Activated CD4-positive, alpha-beta memory T cell treated with anti-CD3 and anti-CD28 coated beads for 36 hours (primary cell): ENCODE data around the gene HOPX. TPM values are rescaled to one million over a fixed set of nuclear protein-coding genes. Genes with fewer than 3 reads are reported as not detected.

Experiments used
- CTCF ChIA-PET: fragments of 350-600 bp; sonication (Branson Sonifier 250); formaldehyde crosslinking; loops from one replicate; lab custom pipeline; 2021; ENCODE audit warnings: antibody characterized with exemption, inconsistent platforms; lab: Charles Lee
- POLR2A ChIA-PET: fragments of 350-600 bp; sonication (Branson Sonifier 250); formaldehyde crosslinking; loops from one replicate; lab custom pipeline; 2021; ENCODE audit warnings: antibody characterized with exemption; lab: Charles Lee
- DNase-seq: peaks from one replicate; pipeline ENCODE4 v3.0.0-alpha.2; 2020
- H3K27ac Mint-ChIP-seq: one replicate; pipeline ENCODE4 v1.8.0; 2021; ENCODE audit warnings: mixed read lengths
- H3K27me3 Mint-ChIP-seq: one replicate; pipeline ENCODE4 v1.8.0; 2021; ENCODE audit warnings: mixed read lengths
- H3K36me3 Mint-ChIP-seq: one replicate; pipeline ENCODE4 v1.8.0; 2021; ENCODE audit warnings: mixed read lengths
- H3K4me1 Mint-ChIP-seq: one replicate; pipeline ENCODE4 v1.8.0; 2021; ENCODE audit warnings: low read depth, mixed read lengths
- H3K4me3 Mint-ChIP-seq: one replicate; pipeline ENCODE4 v1.8.0; 2021; ENCODE audit warnings: mild to moderate bottlenecking, mixed read lengths
- H3K9me3 Mint-ChIP-seq: one replicate; pipeline ENCODE4 v1.8.0; 2021; ENCODE audit warnings: mixed read lengths
- intact Hi-C: fragments of 100-400 bp; cut with micrococcal nuclease; formaldehyde crosslinking; loops from one replicate; pipeline ENCODE4 v1.15.1; 2023
- total RNA-seq, 2 experiments: library from RNA; stranded (reverse); gene quantifications; one replicate each; pipeline ENCODE4 v1.2.3, GENCODE V29; 2021

The HOPX gene
- total RNA-seq, 2 experiments from 2014 or later = 124 to 126 TPM

DNA sequence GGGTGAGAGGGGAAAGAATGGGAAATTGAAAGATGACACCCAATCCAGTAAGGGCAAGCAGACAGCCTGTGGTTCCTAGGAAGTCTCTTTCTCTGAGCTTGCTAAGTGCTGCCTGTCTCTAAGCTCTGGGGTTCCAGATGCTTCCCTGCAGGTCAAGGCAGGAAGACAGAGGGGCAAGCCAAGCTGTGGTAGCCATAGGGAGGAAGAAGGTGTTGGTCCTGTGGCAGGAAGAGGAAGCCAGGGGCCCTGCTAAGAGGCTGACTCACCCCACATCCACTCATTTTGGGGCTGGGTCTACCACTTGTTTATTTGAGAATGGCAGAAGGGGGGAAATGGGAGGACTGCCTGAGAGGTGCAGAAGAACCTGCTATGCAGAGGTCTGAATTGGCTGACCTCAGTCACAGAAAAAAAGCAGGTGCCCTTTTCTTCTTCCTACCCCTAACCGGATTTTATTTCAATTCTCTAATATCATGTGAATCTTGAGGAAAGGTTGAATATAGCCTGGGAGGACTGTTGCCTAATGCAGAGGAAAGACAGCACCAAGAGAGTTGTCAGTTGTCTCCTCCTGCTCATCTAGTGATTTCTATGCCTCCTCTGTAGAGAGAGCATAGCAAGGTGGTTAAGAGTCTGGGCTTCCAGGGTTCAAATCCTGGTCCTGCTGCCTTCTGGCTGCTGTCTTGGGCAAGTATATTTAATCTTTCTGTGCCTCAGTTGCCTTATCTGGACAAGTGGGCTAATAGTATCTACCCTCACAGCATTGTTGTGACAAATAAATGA lies 27.4 kb downstream of the HOPX start:
- H3K4me3 Mint-ChIP-seq = peak overlapping the region; percentile 87
- DNase-seq = peak; percentile 72

DNA sequence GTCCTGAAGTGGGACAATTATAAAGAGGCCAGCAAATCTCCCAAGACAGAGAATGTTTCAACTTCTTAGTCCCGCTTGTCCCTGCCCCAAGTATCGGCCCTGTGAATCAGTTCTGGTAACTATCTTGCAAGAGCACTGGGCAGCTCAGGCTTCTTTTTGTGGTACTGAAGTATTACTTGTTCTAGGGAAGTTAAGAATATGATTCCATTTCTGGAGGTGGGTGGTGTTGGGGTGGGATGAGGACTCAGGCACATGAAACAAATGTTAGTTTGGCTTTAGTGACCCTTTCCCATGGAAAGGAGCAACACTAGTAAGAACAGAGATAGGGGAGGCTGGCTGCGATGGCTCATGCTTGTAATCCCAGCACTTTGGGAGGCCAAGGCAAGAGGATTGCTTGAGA lies 28.9 kb downstream of the HOPX start:
- Mint-ChIP-seq H3K27me3 (peaks cover 20% of the 10 kb centered on the region), H3K27ac (peak overlapping the region; percentile 67), H3K4me1 (peaks cover 81% of the 10 kb centered on the region), H3K4me3 (peak overlapping the region; percentile 21), H3K36me3 (peaks cover 31% of the 10 kb centered on the region), H3K9me3 (peaks cover 2% of the 10 kb centered on the region)
- DNase-seq = no peak
- POLR2A ChIA-PET = interaction anchor here (6.5 kb wide), 1 partner anchor 12 kb away, joined by 64 read pairs; no protein-coding TSS in a partner anchor
- intact Hi-C loops = loop anchor here (2.0 to 10.0 kb wide), 7 partner anchors 29 to 707 kb away; partner anchors contain the start of genes CEP135, HOPX, NOA1 and POLR2B
- CTCF ChIA-PET = interaction anchor here (1.0 to 2.8 kb wide), 2 partner anchors 12 to 108 kb away, joined by 3 to 19 read pairs; no protein-coding TSS in a partner anchor

More for the DNA sequence above, 27.4 kb downstream of the HOPX start:
- peaks cover 75% of the 10 kb centered on the region for H3K4me1 Mint-ChIP-seq
- H3K27me3 Mint-ChIP-seq = peaks cover 32% of the 10 kb centered on the region
- peaks cover 24% of the 10 kb centered on the region for H3K36me3 Mint-ChIP-seq
- H3K27ac Mint-ChIP-seq = peak overlapping the region; percentile 87
- POLR2A ChIA-PET = interaction anchor here (6.5 kb wide), 1 partner anchor 14 kb away, joined by 64 read pairs; no protein-coding TSS in a partner anchor
- intact Hi-C loops = loop anchor here (2.0 to 10.0 kb wide), 8 partner anchors 13 to 709 kb away; partner anchors contain the start of genes CEP135, HOPX, NOA1 and POLR2B
- peaks cover 2% of the 10 kb centered on the region for H3K9me3 Mint-ChIP-seq
- CTCF ChIA-PET = interaction anchor here (0.8 to 1.7 kb wide), 5 partner anchors 13 to 183 kb away, joined by 3 to 5 read pairs (median 4); no protein-coding TSS in a partner anchor

DNA sequence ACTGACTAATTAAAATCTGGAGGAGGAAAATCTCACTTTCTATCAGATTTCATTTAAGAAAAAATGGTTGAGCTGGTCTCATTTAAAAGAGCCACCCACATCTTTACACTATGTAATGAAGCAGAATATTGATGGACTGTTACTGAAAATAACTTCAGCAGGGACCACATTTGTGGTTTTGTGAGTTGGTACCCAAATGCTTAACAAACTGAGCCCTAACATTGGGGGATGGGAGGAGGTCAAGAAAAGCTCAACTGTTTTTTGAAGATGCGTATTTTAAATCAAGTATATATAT lies 30.1 kb downstream of the HOPX start:
- ChIA-PET POLR2A (interaction anchor here (1.1 to 6.5 kb wide), 5 partner anchors 11 to 327 kb away, joined by 5 to 64 read pairs (median 8); partner anchors contain the start of genes HOPX and POLR2B), CTCF (interaction anchor here (0.6 to 2.8 kb wide), 9 partner anchors 10 to 185 kb away, joined by 3 to 19 read pairs (median 5); no protein-coding TSS in a partner anchor)
- H3K36me3 Mint-ChIP-seq = peaks cover 41% of the 10 kb centered on the region
- intact Hi-C loops = loop anchor here (2.0 to 10.0 kb wide), 7 partner anchors 32 to 706 kb away; partner anchors contain the start of genes CEP135, NOA1, POLR2B and REST
- peaks cover 78% of the 10 kb centered on the region for H3K4me1 Mint-ChIP-seq
- H3K9me3 Mint-ChIP-seq = peaks cover 10% of the 10 kb centered on the region
- peaks cover 12% of the 10 kb centered on the region for H3K27me3 Mint-ChIP-seq
- no peak for DNase-seq
- H3K27ac Mint-ChIP-seq = peak overlapping the region; percentile 87
- peak overlapping the region; percentile 42 for H3K4me3 Mint-ChIP-seq

- Mint-ChIP-seq H3K4me1 (peaks cover 78% of the 10 kb centered on the region), H3K27ac (peak overlapping the region; percentile 87), H3K27me3 (peaks cover 14% of the 10 kb centered on the region), H3K9me3 (peaks cover 13% of the 10 kb centered on the region), H3K4me3 (peak overlapping the region; percentile 38), H3K36me3 (peaks cover 44% of the 10 kb centered on the region)
- CTCF ChIA-PET = interaction anchor here (0.6 to 2.8 kb wide), 11 partner anchors 10 to 186 kb away, joined by 3 to 19 read pairs (median 5); no protein-coding TSS in a partner anchor
- intact Hi-C loops = loop anchor here (1.0 to 10.0 kb wide), 9 partner anchors 9 to 706 kb away; partner anchors contain the start of genes CEP135, NOA1, POLR2B and REST
- peak; percentile 31 for DNase-seq
- POLR2A ChIA-PET = interaction anchor here (1.1 to 6.5 kb wide), 6 partner anchors 10 to 328 kb away, joined by 4 to 64 read pairs (median 7); partner anchors contain the start of genes HOPX and POLR2B
Measured at GRCh38 chr4:56650262-56651055, 30.6 kb downstream of the HOPX start.

DNA sequence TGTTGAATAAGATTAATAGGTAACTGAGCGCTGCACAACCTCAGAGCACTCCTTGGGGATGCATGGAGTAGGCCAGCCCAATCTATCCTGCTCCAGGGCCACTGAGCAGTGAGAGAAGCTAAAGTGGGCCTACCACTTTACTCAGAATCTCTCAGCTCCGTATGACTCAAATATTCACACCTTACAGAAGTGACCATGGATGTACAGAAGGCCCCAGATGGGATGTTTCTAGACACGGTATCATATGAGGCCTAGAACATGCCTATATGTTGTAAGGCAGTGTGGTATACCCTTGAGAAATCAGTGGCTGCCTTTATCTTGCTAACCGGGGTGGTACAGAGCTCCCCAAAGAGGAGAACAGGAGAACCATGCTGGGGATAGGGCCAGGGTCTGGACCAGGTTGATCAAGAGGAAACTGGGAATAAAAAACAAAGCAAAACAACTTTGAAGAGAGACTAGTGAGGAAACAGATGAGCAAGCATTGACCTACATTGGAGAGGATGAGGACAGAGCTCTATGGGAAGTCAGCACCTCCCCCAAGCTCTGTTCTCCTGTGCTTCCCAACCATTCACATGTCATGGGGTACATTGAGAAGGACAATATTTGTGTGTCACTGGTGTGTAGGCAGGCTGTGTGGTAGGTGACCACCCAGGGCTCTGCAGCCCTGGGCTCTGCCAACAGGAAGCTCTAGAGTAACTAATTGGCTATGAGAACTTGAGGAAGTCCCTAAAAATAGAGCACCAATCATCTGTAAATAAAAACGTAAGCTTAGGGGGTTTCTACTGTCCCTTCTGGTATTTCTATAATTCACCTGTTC lies 31.4 kb downstream of the HOPX start:
- Mint-ChIP-seq H3K4me3 (peak overlapping the region; percentile 38), H3K27me3 (peaks cover 7% of the 10 kb centered on the region), H3K27ac (peak overlapping the region; percentile 87), H3K9me3 (peaks cover 13% of the 10 kb centered on the region), H3K4me1 (peaks cover 71% of the 10 kb centered on the region), H3K36me3 (peaks cover 37% of the 10 kb centered on the region)
- POLR2A ChIA-PET = interaction anchor here (1.2 to 6.5 kb wide), 4 partner anchors 10 to 329 kb away, joined by 4 to 64 read pairs (median 6); partner anchors contain the start of genes HOPX and POLR2B
- peak; percentile 21 for DNase-seq
- intact Hi-C loops = loop anchor here (1.0 to 10.0 kb wide), 9 partner anchors 8 to 705 kb away; partner anchors contain the start of genes CEP135, NOA1, POLR2B and REST
- CTCF ChIA-PET = interaction anchor here (0.6 to 2.8 kb wide), 7 partner anchors 9 to 150 kb away, joined by 3 to 19 read pairs (median 4); no protein-coding TSS in a partner anchor

DNA sequence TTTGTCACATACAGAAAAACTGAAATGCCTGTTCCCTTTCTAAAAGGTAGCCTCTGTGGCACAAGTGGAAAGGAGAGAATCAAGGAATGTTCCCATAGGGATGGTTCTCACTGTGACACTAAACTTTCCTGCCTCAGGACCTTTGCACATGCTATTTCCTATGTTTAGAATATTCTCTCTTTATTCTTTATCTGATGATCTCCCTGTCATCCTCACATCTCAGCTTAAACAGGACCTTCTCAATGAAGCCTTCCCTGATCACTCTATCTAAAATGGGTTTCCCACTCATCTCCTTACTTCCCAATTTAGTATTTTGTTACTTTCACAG lies 32.3 kb downstream of the HOPX start:
- Mint-ChIP-seq H3K4me3 (no peak overlapping the region), H3K9me3 (peaks cover 13% of the 10 kb centered on the region), H3K27me3 (peaks cover 7% of the 10 kb centered on the region), H3K4me1 (peaks cover 62% of the 10 kb centered on the region), H3K36me3 (peaks cover 33% of the 10 kb centered on the region), H3K27ac (peak overlapping the region; percentile 87)
- ChIA-PET POLR2A (interaction anchor here (1.0 to 6.5 kb wide), 4 partner anchors 9 to 32 kb away, joined by 3 to 64 read pairs (median 4); partner anchors contain the start of gene HOPX), CTCF (no interaction called here)
- intact Hi-C loops = no loop called here
- no peak for DNase-seq

DNA sequence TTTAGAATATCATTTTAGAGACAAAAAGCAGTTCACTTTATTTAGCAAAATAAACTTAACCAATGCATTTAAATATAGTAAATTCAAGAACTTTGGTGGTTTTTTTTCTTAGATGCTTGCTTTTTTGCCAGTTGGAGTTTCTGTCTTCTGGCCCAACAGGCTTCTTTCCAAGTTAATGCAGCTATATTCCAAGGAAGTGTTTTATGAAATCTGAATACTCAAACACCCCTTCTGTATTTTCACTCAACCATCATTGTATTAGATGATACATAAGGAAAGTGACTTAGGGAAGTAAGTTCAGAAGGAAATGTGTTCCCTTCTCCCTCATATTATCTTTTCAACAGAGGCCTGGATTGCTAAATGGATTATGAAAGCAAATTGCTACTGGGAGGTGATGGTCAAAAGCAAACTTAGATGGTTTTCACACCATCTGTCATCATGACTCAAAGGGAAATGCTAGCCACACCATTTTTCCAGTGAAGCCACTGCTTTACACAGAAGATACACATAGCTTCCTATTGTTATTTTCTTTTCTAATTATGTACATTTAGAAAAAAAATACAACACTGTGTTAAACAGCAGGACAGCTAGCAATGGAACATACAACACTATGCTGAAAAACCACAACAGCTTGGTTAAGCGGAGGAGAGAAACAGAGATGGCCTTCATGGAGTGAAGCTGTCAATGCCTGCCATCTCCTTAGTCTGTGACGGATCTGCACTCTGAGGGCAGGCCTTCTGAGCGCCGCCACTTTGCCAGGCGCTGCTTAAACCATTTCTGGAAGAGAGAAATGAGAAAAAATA lies 32.9 kb downstream of the HOPX start:
- Mint-ChIP-seq H3K27me3 (peaks cover 7% of the 10 kb centered on the region), H3K27ac (peak overlapping the region; percentile 87), H3K4me3 (no peak overlapping the region), H3K9me3 (peaks cover 13% of the 10 kb centered on the region), H3K4me1 (peaks cover 56% of the 10 kb centered on the region), H3K36me3 (peaks cover 33% of the 10 kb centered on the region)
- DNase-seq = peak; percentile 31
- ChIA-PET CTCF (interaction anchor here (0.8 kb wide), 1 partner anchor 35 kb away, joined by 5 read pairs; no protein-coding TSS in a partner anchor), POLR2A (interaction anchor here (1.0 to 1.2 kb wide), 2 partner anchors 9 to 28 kb away, joined by 3 to 5 read pairs; no protein-coding TSS in a partner anchor)
- intact Hi-C loops = no loop called here

GRCh38 chr4:56646341-56646740 lies 34.8 kb downstream of the HOPX start:
- Mint-ChIP-seq H3K36me3 (peaks cover 33% of the 10 kb centered on the region), H3K4me1 (peaks cover 51% of the 10 kb centered on the region), H3K27ac (no peak overlapping the region), H3K9me3 (peaks cover 13% of the 10 kb centered on the region), H3K27me3 (peaks cover 7% of the 10 kb centered on the region), H3K4me3 (no peak overlapping the region)
- ChIA-PET POLR2A (no interaction called here), CTCF (interaction anchor here (0.9 kb wide), 1 partner anchor 190 kb away, joined by 3 read pairs; no protein-coding TSS in a partner anchor)
- DNase-seq = peak; percentile 31
- intact Hi-C loops = no loop called here

DNA sequence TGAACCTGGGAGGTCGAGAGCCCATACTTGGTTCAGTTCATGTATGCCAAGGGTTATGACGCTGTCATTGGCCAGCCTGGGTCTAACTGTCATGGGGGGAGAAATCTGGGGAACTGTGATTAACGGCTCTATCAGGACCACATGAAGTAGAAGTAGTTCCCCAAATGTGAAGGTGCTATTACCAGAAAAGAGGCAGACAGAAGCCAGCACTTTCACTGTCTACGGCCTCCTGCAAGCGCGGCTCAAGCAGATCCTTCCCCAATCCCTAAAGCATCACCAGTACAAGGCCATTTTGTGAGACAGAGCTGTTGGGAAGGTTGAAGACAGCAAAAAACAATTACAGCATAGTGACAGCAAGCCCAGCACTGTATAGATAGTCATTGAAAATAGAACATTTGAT lies 37.5 kb downstream of the HOPX start:
- ChIA-PET CTCF (no interaction called here), POLR2A (no interaction called here)
- Mint-ChIP-seq H3K9me3 (peaks cover 10% of the 10 kb centered on the region), H3K27me3 (peaks cover 8% of the 10 kb centered on the region), H3K4me1 (peaks cover 39% of the 10 kb centered on the region), H3K36me3 (peaks cover 20% of the 10 kb centered on the region), H3K27ac (no peak overlapping the region), H3K4me3 (no peak overlapping the region)
- intact Hi-C loops = no loop called here
- DNase-seq = no peak
